Loucy (cell line): Measurements from ENCODE around the gene LGALS1.

Experiments
- CTCF ChIP-seq: fragments of 200-600 bp; sonication (generic); conservative IDR thresholded peaks from 2 replicates; pipeline ENCODE4 v1.5.1; 2014; ENCODE audit warnings: mild to moderate bottlenecking, antibody characterized with exemption, low read length
- EZH2phosphoT487 ChIP-seq: fragments of 200-600 bp; IDR thresholded peaks from 2 replicates; pipeline ENCODE4 v1.6.1; 2018; ENCODE audit warnings: antibody characterized with exemption, mild to moderate bottlenecking, moderate library complexity, borderline replicate concordance

GRCh38 chr22:37708580-37709444 lies 33.4 kb downstream of the LGALS1 start:
- no peak for TF ChIP-seq CTCF
- TF ChIP-seq EZH2phosphoT487, result no peak
